PC-3 (cell line): ENCODE data around the gene ATP1B4. TPM values are rescaled to one million over a fixed set of nuclear protein-coding genes. Genes with fewer than 3 reads are reported as not detected.

ENCODE experiments used
- ATAC-seq: fragments of 200-7000 bp; cut with Tn5 transposase; 2 replicates; pipeline ENCODE4 v1.9.1; 2020; ENCODE audit warnings: mild to moderate bottlenecking, moderate library complexity
- BruUV-seq: library from RNA; stranded (reverse); fragments of 400-500 nt; replicated peaks from 2 replicates; lab custom pipeline; 2021; lab: Mats Ljungman, UMichigan
- CTCF ChIA-PET: fragments of 300-600 bp; sonication (Branson Sonifier 250); formaldehyde crosslinking; loops from one replicate; lab custom pipeline; 2022; ENCODE audit warnings: antibody characterized with exemption; lab: Charles Lee
- POLR2A ChIA-PET: fragments of 300-600 bp; sonication (Branson Sonifier 250); formaldehyde crosslinking; loops from one replicate; lab custom pipeline; 2022; ENCODE audit warnings: antibody characterized with exemption; ENCODE audit not compliant: unreplicated experiment; lab: Charles Lee
- DNase-seq: peaks from one replicate; pipeline ENCODE4 v3.0.0-alpha.2; 2015
- H2AFZ ChIP-seq: fragments of 300-600 bp; sonication (generic); 2 replicates; pipeline ENCODE4 v1.6.0; 2016; ENCODE audit warnings: antibody characterized with exemption, low read length
- H3F3A ChIP-seq: fragments of 300-600 bp; sonication (generic); one replicate; pipeline ENCODE4 v1.6.0; 2017; ENCODE audit warnings: antibody characterized with exemption, low read length, control low read depth, mild to moderate bottlenecking; ENCODE audit not compliant: unreplicated experiment
- H3K27ac ChIP-seq: fragments of 300-600 bp; sonication (generic); 2 replicates; pipeline ENCODE4 v1.5.1; 2016; ENCODE audit warnings: mild to moderate bottlenecking, low read length
- H3K27me3 ChIP-seq: fragments of 300-600 bp; sonication (generic); 2 replicates; pipeline ENCODE4 v1.6.1; 2016; ENCODE audit warnings: low read length, mixed read lengths
- H3K36me3 ChIP-seq: fragments of 300-600 bp; sonication (generic); 2 replicates; pipeline ENCODE4 v1.6.1; 2016; ENCODE audit warnings: low read depth, mixed run types, low read length, mixed read lengths
- H3K4me1 ChIP-seq: fragments of 300-600 bp; sonication (generic); 2 replicates; pipeline ENCODE4 v1.5.1; 2016; ENCODE audit warnings: low read length; ENCODE audit not compliant: insufficient read depth
- H3K4me2 ChIP-seq: fragments of 300-600 bp; sonication (generic); 2 replicates; pipeline ENCODE4 v1.6.0; 2016; ENCODE audit warnings: low read length
- H3K4me3 ChIP-seq: fragments of 300-600 bp; sonication (generic); 2 replicates; pipeline ENCODE4 v1.5.1; 2016; ENCODE audit warnings: mild to moderate bottlenecking, low read length, mixed read lengths
- H3K79me2 ChIP-seq: fragments of 300-600 bp; sonication (generic); 2 replicates; pipeline ENCODE4 v1.6.1; 2017; ENCODE audit warnings: low read length, mixed read lengths
- H3K9ac ChIP-seq: fragments of 300-600 bp; sonication (generic); 2 replicates; pipeline ENCODE4 v1.6.0; 2016; ENCODE audit warnings: mild to moderate bottlenecking, low read length
- H3K9me2 ChIP-seq: fragments of 300-600 bp; sonication (generic); replicated peaks from 2 replicates; pipeline ENCODE4 v1.6.1; 2016; ENCODE audit warnings: mixed run types, low read length, mixed read lengths
- H3K9me3 ChIP-seq: fragments of 300-600 bp; sonication (generic); 2 replicates; pipeline ENCODE4 v1.6.1; 2016; ENCODE audit warnings: low read length, mixed read lengths
- H4K20me1 ChIP-seq: fragments of 300-600 bp; sonication (generic); 2 replicates; pipeline ENCODE4 v1.6.1; 2016; ENCODE audit warnings: low read length, mixed read lengths
- EZH2 ChIP-seq: fragments of 300-600 bp; sonication (generic); IDR thresholded peaks from one replicate; pipeline ENCODE4 v1.6.1; 2017; ENCODE audit warnings: antibody characterized with exemption, mild to moderate bottlenecking, low read length; ENCODE audit not compliant: unreplicated experiment
- EZH2phosphoT487 ChIP-seq: fragments of 300-600 bp; sonication (generic); IDR thresholded peaks from 2 replicates; pipeline ENCODE4 v1.6.1; 2018; ENCODE audit warnings: mild to moderate bottlenecking, antibody characterized with exemption, low read length, borderline replicate concordance
- intact Hi-C: fragments of 100-400 bp; cut with micrococcal nuclease; formaldehyde crosslinking; loops from 2 replicates; pipeline ENCODE4 v1.9.0; 2023
- total RNA-seq: library from RNA; depleted of rRNA; stranded (reverse); fragments of >200 nt; gene quantifications from 2 replicates; pipeline ENCODE4 v1.2.3, GENCODE V29; 2014
- TF ChIP-seq, protein P1 (sequence below): fragments of 300-600 bp; sonication (generic); conservative IDR thresholded peaks from 2 replicates; pipeline ENCODE4 v1.5.1; 2017; ENCODE audit warnings: antibody characterized with exemption, low read depth, mild to moderate bottlenecking, low read length

ATP1B4 gene
- total RNA-seq, 1 experiment from 2014 or later, result not detected

- intact Hi-C loops, result no loop called here
- TF ChIP-seq, protein P1, sequence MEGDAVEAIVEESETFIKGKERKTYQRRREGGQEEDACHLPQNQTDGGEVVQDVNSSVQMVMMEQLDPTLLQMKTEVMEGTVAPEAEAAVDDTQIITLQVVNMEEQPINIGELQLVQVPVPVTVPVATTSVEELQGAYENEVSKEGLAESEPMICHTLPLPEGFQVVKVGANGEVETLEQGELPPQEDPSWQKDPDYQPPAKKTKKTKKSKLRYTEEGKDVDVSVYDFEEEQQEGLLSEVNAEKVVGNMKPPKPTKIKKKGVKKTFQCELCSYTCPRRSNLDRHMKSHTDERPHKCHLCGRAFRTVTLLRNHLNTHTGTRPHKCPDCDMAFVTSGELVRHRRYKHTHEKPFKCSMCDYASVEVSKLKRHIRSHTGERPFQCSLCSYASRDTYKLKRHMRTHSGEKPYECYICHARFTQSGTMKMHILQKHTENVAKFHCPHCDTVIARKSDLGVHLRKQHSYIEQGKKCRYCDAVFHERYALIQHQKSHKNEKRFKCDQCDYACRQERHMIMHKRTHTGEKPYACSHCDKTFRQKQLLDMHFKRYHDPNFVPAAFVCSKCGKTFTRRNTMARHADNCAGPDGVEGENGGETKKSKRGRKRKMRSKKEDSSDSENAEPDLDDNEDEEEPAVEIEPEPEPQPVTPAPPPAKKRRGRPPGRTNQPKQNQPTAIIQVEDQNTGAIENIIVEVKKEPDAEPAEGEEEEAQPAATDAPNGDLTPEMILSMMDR, result no peak
- TF ChIP-seq EZH2phosphoT487, result no peak
- no peak for TF ChIP-seq EZH2
- H3K9ac ChIP-seq, result no peak overlapping the region
- ChIA-PET POLR2A (no interaction called here), CTCF (no interaction called here)
- no peaks in the 10 kb centered on the region for H3K9me2 ChIP-seq
- H3K4me2 ChIP-seq, result no peak overlapping the region
- no TSS peak for BruUV-seq
- H3K27ac ChIP-seq, result no peak overlapping the region
- no peak overlapping the region for H2AFZ ChIP-seq
- no peaks in the 10 kb centered on the region for H3F3A ChIP-seq
- ATAC-seq (peak; percentile 24; the same call in 1 of the 2 replicates), DNase-seq (no peak)
- H3K27me3 ChIP-seq, result no peaks in the 10 kb centered on the region
- H3K4me1 ChIP-seq, result peaks cover 6% of the 10 kb centered on the region; the same call in 1 of the 2 replicates
- no peaks in the 10 kb centered on the region for H4K20me1 ChIP-seq
- no peak overlapping the region for H3K4me3 ChIP-seq
- no peaks in the 10 kb centered on the region for H3K36me3 ChIP-seq
- H3K79me2 ChIP-seq, result no peaks in the 10 kb centered on the region
- no peaks in the 10 kb centered on the region for H3K9me3 ChIP-seq
Measured at GRCh38 chrX:120426599-120426998, 64.7 kb downstream of the ATP1B4 start.

- ChIA-PET POLR2A (no interaction called here), CTCF (no interaction called here)
- Histone ChIP-seq H3K9me2 (no peaks in the 10 kb centered on the region), H2AFZ (no peak overlapping the region), H3F3A (no peaks in the 10 kb centered on the region), H4K20me1 (no peaks in the 10 kb centered on the region), H3K4me1 (peaks cover 6% of the 10 kb centered on the region; the same call in 1 of the 2 replicates), H3K4me2 (no peak overlapping the region), H3K36me3 (no peaks in the 10 kb centered on the region), H3K9me3 (no peaks in the 10 kb centered on the region), H3K9ac (no peak overlapping the region), H3K27me3 (no peaks in the 10 kb centered on the region), H3K27ac (no peak overlapping the region), H3K79me2 (no peaks in the 10 kb centered on the region), H3K4me3 (no peak overlapping the region)
- intact Hi-C loops, result no loop called here
- no peak for TF ChIP-seq EZH2phosphoT487
- TF ChIP-seq, protein P1, result no peak
- no peak for TF ChIP-seq EZH2
- no TSS peak for BruUV-seq
- ATAC-seq, result no peak
- no peak for DNase-seq
Measured at GRCh38 chrX:120428309-120428708, 66.4 kb downstream of the ATP1B4 start.

DNA sequence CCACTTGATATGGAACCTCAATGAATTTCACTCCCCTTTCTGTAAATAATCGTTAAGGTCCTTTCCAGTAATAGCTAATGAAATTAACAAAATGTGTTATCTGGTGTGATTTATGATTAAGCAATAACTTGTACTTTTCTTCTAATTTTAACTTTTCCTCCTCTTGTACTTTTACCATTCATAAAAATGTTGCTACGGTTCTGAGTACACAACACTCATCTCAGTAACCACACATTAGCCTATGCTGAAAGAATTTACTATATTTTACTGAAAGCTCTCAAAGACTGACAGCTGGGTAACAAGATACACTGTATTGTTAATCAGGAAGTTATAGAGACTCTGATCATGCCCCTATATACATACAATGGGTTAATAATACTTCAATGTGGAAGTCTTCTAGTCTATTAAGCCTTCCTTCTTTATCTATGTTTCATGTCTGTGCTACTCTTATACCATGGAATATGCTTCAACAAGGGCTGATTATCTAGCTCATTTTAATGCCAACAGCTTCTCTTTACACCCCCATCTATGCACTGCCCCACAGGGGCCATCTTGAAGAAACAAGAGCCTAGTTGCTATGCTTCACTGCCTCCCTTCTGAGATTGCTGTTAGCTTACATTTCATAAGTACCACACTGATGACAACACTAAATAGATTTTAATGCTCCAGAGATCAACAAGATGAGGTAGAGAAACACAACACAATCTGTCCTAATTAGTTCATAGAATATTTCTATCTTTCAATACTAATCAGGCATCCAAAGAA is 68.1 kb downstream of the ATP1B4 start:
- Histone ChIP-seq H3K79me2 (no peaks in the 10 kb centered on the region), H3K9ac (no peak overlapping the region), H3K4me1 (peaks cover 6% of the 10 kb centered on the region; the same call in 1 of the 2 replicates), H4K20me1 (no peaks in the 10 kb centered on the region), H3K36me3 (no peaks in the 10 kb centered on the region), H3K27ac (no peak overlapping the region), H3K9me3 (no peaks in the 10 kb centered on the region), H3K4me2 (no peak overlapping the region), H2AFZ (no peak overlapping the region), H3K9me2 (no peaks in the 10 kb centered on the region), H3K4me3 (no peak overlapping the region), H3K27me3 (no peaks in the 10 kb centered on the region), H3F3A (no peaks in the 10 kb centered on the region)
- TF ChIP-seq EZH2phosphoT487 (no peak), EZH2 (no peak)
- TF ChIP-seq, protein P1, result no peak
- no TSS peak for BruUV-seq
- POLR2A ChIA-PET, result interaction anchor here (0.6 kb wide), 1 partner anchor 375 kb away, joined by 3 read pairs; no protein-coding TSS in a partner anchor
- DNase-seq (no peak), ATAC-seq (peak; percentile 62; the same call in 1 of the 2 replicates)
- CTCF ChIA-PET, result no interaction called here
- intact Hi-C loops, result no loop called here
